Ovary (tissue), 9 donors: ENCODE results near the gene OIP5. TPM values are rescaled to one million over a fixed set of nuclear protein-coding genes. Genes with fewer than 3 reads are reported as not detected.
"Not testable (repeated sequence)": the region's sequence is repeated elsewhere in the genome, so short reads cannot be mapped to it uniquely, and the experiment has no call there.

ENCODE experiments used
- DNase-seq, 5 donors: peaks; one replicate each; pipeline ENCODE4 v3.0.0-alpha.2; 2019 to 2020
- H3K27ac ChIP-seq, 2 donors: fragments of 200-600 bp; one replicate each; pipeline versions ENCODE4 v1.5.1 to v1.8.0; 2019 to 2022
- H3K27me3 ChIP-seq: fragments of 200-600 bp; one replicate; pipeline ENCODE4 v1.8.0; 2022
- H3K36me3 ChIP-seq: fragments of 200-600 bp; sonication (generic); one replicate; pipeline ENCODE4 v1.5.1; 2019
- H3K4me1 ChIP-seq: one replicate; pipeline ENCODE4 v1.8.1; 2013; ENCODE audit warnings: mild to moderate bottlenecking, moderate library complexity; ENCODE audit not compliant: insufficient read depth
- H3K4me3 ChIP-seq: fragments of 200-600 bp; sonication (generic); one replicate; pipeline ENCODE4 v1.5.1; 2017
- H3K9me3 ChIP-seq, 2 donors: fragments of 200-600 bp in 1 of 2; sonication (generic) in 1 of 2; one replicate each; pipeline versions ENCODE4 v1.5.1 to v1.8.1; 2013 to 2019; ENCODE audit warnings: mild to moderate bottlenecking in 1 of 2, moderate library complexity in 1 of 2
- EP300 ChIP-seq: sonication (generic); formaldehyde crosslinking; IDR thresholded peaks from one replicate; pipeline ENCODE4 v1.6.1; 2017; ENCODE audit warnings: antibody characterized with exemption
- POLR2A ChIP-seq: fragments of 450-650 bp; IDR thresholded peaks from one replicate; pipeline ENCODE4 v1.6.1; 2017; ENCODE audit warnings: antibody characterized with exemption, mild to moderate bottlenecking, moderate library complexity
- WGBS, 3 donors: extraction: QIAGEN DNeasy Blood & Tissue Kit in 1 of 3; methylation state at CpG; one replicate each; pipeline versions ENCODE4 v1.1.5 to v1.1.7; 2013 to 2017; 5-methylcytosine and 5-hydroxymethylcytosine counted together
- intact Hi-C, 4 donors: fragments of 100-400 bp; cut with DNase I; formaldehyde crosslinking; loops; one replicate each; pipeline versions ENCODE4 v1.11.0 to v1.15.1; 2022 to 2023
- polyA plus RNA-seq, 2 donors: library from polyadenylated mRNA; stranded (reverse); fragments of 200-250 nt in 1 of 2; fragments of 350-450 nt in 1 of 2; fragmentation: Illumina TruSeq in 1 of 2; extraction: RNeasy Lipid Tissue Mini Kit (QIAGEN cat#74804) in 1 of 2; gene quantifications; one replicate each; pipeline ENCODE4 v1.2.3, GENCODE V29; 2013 to 2014
- total RNA-seq, 7 donors: library from RNA; depleted of rRNA in 2 of 7; stranded (reverse); fragments of >200 nt in 2 of 7; fragmentation: NEBNext Ultra II Directional in 3 of 7; extraction: Animal tissue kit (Norgen Biotek cat#: 25700) in 3 of 7; gene quantifications; one replicate each; pipeline versions ENCODE4 v1.1.0 to v1.2.4, GENCODE V29; 2016 to 2023
- TF ChIP-seq, protein P1 (sequence below), 3 donors: fragments of 450-650 bp in 2 of 3; fragments of 200-600 bp in 1 of 3; IDR thresholded peaks; one replicate each; pipeline versions ENCODE4 v1.5.1 to v1.8.0; 2016 to 2022; ENCODE audit warnings: antibody characterized with exemption in 3 of 3, mild to moderate bottlenecking in 1 of 3
- donor health status: DM: no; HTN: no; CAD: no; lungs with moderate emphysema.
- donor health status: DM: no; HTN: no; CAD: no.
- donor health status: Bipolar disorder and iron deficiency.
- donor health status: DM: yes; HTN: yes; CAD: no.
- donor health status: DM: no; HTN: no; CAD: no.
- donor health status: DM: yes; HTN: yes; CAD: no.

OIP5 gene
- total and polyA plus RNA-seq, 9 donors = 0.52 to 1.9 (median 0.94) TPM

- Histone ChIP-seq H3K4me3 (no peak overlapping the region), H3K9me3 (no peaks in the 10 kb centered on the region), H3K27ac (no peak overlapping the region), H3K27me3 (no peaks in the 10 kb centered on the region), H3K36me3 (no peaks in the 10 kb centered on the region), H3K4me1 (no peaks in the 10 kb centered on the region)
- intact Hi-C loops = no loop called here
- WGBS, 3 donors = 93 to 98% (median 94%) methylated on average over 2 of the region's 2 CpGs
- no peak for DNase-seq
- TF ChIP-seq EP300 (no peak), POLR2A (no peak)
- TF ChIP-seq, protein P1, sequence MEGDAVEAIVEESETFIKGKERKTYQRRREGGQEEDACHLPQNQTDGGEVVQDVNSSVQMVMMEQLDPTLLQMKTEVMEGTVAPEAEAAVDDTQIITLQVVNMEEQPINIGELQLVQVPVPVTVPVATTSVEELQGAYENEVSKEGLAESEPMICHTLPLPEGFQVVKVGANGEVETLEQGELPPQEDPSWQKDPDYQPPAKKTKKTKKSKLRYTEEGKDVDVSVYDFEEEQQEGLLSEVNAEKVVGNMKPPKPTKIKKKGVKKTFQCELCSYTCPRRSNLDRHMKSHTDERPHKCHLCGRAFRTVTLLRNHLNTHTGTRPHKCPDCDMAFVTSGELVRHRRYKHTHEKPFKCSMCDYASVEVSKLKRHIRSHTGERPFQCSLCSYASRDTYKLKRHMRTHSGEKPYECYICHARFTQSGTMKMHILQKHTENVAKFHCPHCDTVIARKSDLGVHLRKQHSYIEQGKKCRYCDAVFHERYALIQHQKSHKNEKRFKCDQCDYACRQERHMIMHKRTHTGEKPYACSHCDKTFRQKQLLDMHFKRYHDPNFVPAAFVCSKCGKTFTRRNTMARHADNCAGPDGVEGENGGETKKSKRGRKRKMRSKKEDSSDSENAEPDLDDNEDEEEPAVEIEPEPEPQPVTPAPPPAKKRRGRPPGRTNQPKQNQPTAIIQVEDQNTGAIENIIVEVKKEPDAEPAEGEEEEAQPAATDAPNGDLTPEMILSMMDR (IDR thresholded peaks at IDR 0.05) = no peak
Observed at GRCh38 chr15:41309226-41309905, 23.0 kb downstream of the OIP5 start.

GRCh38 chr15:41307679-41308078 is 24.7 kb downstream of the OIP5 start:
- TF ChIP-seq POLR2A = no peak
- Histone ChIP-seq H3K4me3 (no peak overlapping the region), H3K27ac (no peak overlapping the region), H3K36me3 (no peaks in the 10 kb centered on the region), H3K9me3 (no peaks in the 10 kb centered on the region), H3K4me1 (no peaks in the 10 kb centered on the region), H3K27me3 (no peaks in the 10 kb centered on the region)
- intact Hi-C loops = no loop called here
- WGBS, 3 donors = 92 to 97% (median 94%) methylated on average over 5 of the region's 5 CpGs
- no peak for DNase-seq

DNA sequence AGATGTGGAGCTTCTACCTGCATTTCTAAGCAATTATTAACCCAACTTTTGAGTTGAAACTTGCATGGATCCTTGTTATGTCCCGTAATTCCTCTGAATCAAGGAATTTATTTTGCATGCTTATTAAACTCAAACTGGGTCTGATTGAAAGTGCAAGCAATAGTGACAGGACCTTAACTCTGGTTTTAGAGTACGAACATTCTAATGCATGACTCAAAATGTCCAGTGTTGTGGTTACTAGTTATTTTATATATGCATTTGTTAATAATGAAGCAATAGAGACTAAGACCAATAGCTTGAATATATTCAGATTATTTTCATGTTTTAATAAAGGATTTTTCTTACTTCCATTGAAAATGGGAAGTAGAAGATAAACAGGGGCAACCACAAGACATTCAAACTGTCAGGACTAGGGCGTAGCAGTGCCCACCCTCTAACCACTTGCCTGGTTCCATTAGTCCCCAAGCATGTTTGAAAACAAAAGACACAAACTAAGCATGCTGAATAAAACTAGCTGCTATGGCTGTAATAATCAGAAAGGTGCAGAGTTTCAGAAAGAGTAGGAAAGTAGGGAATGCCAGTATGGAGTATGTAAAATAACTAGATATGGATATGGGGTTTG is 28.1 kb downstream of the OIP5 start:
- Histone ChIP-seq H3K9me3 (no peaks in the 10 kb centered on the region), H3K36me3 (no peaks in the 10 kb centered on the region), H3K4me3 (no peak overlapping the region), H3K4me1 (no peaks in the 10 kb centered on the region), H3K27ac (no peak overlapping the region), H3K27me3 (no peaks in the 10 kb centered on the region)
- intact Hi-C loops = no loop called here
- WGBS, 3 donors = 88 to 93% (median 92%) methylated on average over 3 of the region's 3 CpGs
- DNase-seq = no peak
- TF ChIP-seq POLR2A (no peak), EP300 (no peak)
- TF ChIP-seq, protein P1 (IDR thresholded peaks at IDR 0.05) = no peak

- TF ChIP-seq EP300 = no peak
- TF ChIP-seq POLR2A = no peak
- TF ChIP-seq, protein P1 (IDR thresholded peaks at IDR 0.05) = no peak
- no peak for DNase-seq
- intact Hi-C loops = no loop called here
- no peaks in the 10 kb centered on the region for H3K27me3 ChIP-seq
- no peaks in the 10 kb centered on the region for H3K9me3 ChIP-seq
- WGBS, 3 donors = 97 to 100% (median 100%) methylated on average over 1 of the region's 1 CpG
- no peak overlapping the region for H3K4me3 ChIP-seq
- H3K4me1 ChIP-seq = no peaks in the 10 kb centered on the region
- no peak overlapping the region for H3K27ac ChIP-seq
- no peaks in the 10 kb centered on the region for H3K36me3 ChIP-seq
Observed at GRCh38 chr15:41301587-41301986, 30.8 kb downstream of the OIP5 start.

GRCh38 chr15:41301139-41301538 is 31.3 kb downstream of the OIP5 start:
- H3K4me3 ChIP-seq, H3K9me3 ChIP-seq, H3K27ac ChIP-seq, H3K4me1 ChIP-seq, H3K27me3 ChIP-seq, DNase-seq, intact Hi-C loops, H3K36me3 ChIP-seq: not testable (repeated sequence)
- WGBS, 3 donors = 95 to 100% (median 96%) methylated on average over 2 of the region's 2 CpGs
